ENCODE data around the gene G6PC1.
"Not testable (repeated sequence)": the region's sequence is repeated elsewhere in the genome, so short reads cannot be mapped to it uniquely, and the experiment has no call there.

G6PC1 gene

DNA sequence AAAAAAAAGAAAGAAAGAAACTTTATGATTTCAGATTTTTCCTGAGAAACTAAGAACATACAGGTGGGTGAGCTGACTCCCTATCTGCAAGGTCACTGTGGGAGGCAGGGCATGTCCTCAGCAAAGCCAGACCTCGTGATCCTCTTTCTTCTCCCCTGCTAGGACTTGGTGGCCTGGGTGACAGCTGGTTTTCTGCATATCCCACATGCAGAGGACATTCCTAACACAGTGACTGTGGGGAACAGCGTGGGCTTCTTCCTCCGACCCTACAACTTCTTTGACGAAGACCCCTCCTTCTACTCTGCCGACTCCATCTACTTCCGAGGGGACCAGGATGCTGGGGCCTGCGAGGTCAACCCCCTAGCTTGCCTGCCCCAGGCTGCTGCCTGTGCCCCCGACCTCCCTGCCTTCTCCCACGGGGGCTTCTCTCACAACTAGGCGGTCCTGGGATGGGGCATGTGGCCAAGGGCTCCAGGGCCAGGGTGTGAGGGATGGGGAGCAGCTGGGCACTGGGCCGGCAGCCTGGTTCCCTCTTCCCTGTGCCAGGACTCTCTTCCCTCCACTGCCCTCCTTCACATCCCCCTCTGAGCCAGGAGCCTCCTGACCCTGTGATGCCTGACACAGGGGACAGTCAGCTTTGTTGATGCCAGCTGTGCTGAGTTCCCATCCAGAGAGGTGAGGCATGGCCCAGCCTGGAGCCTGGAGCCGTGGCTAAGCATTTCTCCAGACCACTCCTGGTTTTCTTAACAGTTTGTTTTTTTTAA lies 26.5 kb upstream of the G6PC1 start:
- DNase-seq, result not testable (repeated sequence)

DNA sequence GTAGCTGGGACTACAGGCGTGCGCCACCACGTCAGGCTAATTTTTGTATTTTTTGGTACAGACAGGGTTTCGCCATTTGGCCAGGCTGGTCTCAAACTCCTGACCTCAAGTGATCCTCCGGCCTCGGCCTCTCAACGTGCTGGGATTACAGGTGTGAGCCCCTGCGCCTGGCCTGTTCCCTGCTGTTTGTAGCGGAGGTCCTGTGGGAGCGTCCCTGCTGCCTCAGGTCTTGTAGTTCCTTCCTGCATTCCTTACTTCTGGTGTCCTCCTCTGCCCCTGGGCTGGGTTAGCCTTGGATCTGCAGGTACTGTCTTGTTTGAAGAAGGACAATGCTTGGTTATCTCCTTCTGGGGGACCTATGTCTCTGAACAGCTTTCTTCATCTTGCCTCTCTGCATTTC lies 23.6 kb upstream of the G6PC1 start:
- DNase-seq, result no peak

- no peak for DNase-seq
Measured at GRCh38 chr17:42878123-42878880, 22.3 kb upstream of the G6PC1 start.

GRCh38 chr17:42878924-42879595 lies 21.5 kb upstream of the G6PC1 start:
- DNase-seq, result no peak

DNA sequence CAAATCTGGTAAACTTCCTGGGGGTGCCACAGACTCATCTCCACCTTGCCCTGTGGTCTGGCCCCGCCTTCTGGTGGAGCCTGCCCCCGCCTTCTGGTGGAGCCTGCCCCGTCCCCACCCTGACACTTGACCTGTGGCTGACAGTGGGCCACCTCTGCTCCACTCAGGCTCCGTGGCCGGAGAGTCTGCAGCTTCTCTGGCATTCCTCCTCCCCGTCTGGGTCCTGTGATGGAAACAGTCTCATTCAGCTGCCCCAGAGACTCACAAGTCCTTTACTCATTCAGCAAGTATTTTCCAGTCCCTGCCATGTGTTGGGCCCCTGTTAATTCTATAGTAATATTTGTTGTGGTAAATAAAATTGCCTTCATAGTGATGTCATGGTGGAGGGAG lies 21.0 kb upstream of the G6PC1 start:
- DNase-seq, result no peak

DNA sequence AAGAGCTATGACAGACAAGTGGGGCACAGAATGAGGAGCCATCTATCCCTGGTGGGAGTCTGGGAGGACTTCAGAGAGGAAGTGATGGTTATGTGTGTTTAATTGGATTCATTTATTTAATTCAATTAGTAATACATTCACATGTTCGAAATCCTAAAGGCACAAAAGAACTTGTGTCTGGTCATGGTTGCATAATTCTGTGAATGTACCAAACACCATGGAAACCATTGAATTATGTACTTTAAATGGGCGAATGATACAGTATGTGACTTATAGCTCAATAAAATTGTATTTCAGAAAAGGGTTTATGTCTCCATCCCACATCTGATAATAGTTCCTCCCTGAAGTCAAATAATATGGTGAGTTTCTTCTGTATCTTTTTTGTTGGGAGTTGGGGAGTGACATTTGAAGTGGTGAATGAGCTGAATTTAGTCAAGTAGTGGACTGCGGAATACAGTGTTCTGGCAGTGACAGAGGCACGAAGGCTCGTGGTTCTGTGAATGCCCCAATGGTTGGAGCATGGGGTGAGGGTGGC lies 19.8 kb upstream of the G6PC1 start:
- no peak for DNase-seq

DNA sequence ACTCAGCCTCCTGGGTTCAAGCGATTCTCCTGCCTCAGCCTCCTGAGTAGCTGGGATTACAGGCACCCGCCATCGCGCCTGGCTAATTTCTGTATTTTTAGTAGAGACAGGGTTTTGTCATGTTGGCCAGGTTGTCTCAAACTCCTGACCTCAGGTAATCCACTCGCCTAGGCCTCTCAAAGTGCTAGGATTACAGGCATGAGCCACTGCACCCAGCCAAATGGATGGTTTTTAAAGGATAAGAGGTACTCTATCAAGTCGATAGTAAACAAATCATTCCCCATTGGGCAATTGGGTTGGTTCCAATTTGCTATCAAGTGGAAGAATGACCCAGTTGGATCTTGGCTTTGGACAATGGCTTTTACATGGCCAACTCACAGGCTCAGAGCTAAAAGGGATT lies 18.9 kb upstream of the G6PC1 start:
- not testable (repeated sequence) for DNase-seq

GRCh38 chr17:42882166-42882565 lies 18.4 kb upstream of the G6PC1 start:
- no peak for DNase-seq

- no peak for DNase-seq
Measured at GRCh38 chr17:42883802-42884558, 16.6 kb upstream of the G6PC1 start.

GRCh38 chr17:42885806-42886205 lies 14.8 kb upstream of the G6PC1 start:
- not testable (repeated sequence) for DNase-seq

DNA sequence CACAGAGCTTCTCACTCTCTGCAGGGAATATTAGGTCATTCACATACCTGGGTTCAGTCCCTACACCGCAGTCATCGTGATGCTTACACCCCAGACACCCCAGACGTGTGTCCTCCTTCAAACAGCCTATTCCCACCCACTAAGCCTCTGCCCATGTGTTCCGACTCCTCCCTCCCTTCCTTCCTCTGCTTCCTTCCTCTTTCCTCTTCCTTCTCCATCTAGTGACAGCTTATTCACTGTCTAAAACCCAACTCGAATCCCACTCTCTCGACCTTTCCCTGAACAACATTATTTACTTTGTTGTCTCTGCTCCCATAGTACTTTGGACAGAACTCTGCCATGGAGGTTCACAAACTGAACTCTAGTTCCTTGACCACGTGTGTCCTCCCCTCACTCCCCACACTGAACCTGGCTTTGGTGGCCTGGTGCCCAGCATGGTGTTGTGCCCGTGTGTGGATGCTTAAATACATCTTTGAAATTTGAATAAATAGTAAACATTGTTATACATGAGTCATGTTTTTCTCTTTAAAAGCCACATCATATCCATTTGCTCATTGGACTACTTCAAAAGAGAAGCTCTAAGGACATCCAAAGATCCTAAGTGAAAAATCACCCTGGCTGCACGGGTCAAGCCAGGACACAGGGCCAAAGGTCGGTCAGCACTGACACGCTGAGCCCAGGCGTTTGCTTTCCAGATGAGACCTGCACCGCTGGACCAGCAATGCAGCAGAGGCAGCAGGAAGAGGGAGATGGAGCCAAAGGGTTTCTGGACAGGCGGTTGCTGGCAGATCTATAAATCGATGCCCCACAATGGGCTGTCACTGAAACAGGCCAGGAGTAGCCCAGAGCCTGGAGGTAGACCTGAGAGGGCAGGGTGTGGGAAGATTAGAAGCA lies 14.1 kb upstream of the G6PC1 start:
- no peak for DNase-seq

- no peak for DNase-seq
Measured at GRCh38 chr17:42889809-42890208, 10.8 kb upstream of the G6PC1 start.

DNA sequence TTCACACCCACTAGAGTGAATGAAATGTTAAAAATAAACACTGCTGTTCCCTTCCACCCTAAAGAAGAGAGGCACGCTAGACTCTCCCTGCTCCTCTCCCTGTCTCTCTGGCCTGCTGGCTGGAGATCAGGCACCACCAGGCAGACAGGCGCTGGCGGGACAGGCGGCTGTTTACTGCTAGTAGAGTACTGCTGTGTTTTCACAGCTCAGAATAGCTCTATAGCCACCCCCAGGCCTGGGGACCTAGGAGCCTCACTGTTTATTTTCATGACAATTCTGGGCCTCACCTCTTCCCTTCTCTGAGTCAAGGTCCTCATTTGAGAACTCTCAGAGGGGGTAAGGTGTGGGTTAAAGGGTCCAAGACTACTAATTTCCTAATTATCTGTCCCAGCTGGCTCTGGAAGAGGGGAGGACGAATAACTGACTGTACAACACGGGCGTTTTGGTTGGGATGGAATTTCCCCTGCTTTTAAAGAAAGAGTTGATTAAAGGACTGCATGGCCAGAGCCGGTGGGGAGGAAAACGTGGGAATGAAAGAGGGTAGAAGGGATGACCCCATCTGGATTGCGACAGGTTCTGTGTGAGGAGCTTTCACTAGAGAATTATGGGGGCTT lies 9.0 kb upstream of the G6PC1 start:
- DNase-seq, result no peak

DNA sequence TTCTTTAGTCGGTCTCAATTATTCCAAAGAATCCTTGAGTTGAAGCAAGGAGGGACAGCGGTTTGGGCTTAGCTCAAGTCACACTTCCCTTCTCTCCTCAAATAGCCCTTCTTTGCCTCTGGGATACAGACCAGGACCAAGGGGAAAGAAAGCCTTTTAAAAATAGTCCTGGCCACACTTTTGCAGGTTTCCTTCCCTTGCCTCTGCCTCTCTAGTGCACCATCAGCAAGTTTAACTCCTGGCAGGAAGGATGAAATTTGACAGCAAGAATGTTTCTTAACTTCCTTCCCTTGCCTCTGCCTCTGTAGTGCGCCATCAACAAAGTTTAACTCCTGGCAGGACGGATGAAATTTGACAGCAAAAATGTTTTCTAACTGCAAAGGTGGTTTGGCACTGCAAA lies 7.2 kb upstream of the G6PC1 start:
- no peak for DNase-seq

DNA sequence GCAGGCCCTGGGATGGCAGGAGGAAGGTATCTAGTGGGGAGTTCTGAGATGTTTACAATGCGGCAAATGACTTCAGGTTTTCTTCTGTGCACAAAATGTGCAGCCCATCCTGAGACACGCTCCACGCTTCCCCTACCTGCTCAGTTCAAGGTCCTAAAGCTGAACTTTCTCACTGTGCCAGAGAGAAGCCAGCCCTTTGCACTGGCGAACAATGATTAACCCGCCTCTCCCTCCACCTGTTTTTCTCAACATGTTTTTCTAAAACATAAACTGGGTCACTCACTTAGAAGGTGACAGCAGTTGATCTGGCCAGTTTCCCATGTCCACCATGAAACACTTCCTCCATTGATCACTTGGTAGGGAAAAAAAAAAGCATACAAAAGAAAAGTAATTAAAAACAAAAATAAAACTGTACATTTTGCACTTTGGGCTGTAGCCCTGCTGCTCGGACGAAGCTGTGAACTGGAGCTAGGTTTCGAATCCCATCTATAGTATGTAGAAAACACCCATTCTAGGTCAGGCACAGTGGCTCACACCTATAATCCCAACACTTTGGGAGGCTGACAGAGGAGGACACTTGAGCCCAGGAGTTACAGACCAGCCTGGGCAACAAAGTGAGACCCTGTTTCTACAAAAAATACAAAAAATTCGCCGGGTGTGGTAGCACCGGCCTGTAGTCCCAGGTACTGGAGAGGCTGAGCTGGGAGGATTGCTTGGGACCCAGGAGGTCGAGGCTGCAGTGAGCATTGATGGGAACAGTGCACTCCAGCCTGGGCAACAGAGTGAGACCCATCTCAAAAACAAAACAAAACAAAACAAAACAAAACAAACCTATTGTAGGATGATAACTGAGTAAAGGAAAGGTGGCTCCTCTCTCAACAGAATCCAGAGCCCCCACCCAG lies 6.1 kb upstream of the G6PC1 start:
- DNase-seq, result no peak

DNA sequence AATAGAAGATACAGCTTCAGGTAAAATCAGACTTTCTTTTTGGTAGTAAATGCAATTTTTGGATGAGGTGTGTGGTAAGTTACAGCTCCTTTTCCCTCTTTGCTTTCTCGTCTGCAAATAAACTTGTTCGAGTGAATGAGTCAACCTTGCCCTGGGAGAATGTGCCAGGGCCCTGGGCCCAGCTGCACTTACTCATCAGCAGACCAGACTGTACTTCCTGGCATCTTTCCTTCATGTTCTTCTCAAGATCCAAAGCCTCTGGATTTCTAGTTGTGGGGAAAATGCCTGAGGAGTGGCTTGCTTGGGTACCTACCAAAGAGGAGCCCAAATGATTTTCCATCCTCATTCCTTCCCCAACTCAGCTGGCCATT lies 5.4 kb upstream of the G6PC1 start:
- DNase-seq, result no peak

- DNase-seq, result no peak
Measured at GRCh38 chr17:42898147-42898811, 2.3 kb upstream of the G6PC1 start.

GRCh38 chr17:42899981-42900380 lies 618 bp upstream of the G6PC1 start:
- not testable (repeated sequence) for DNase-seq

- DNase-seq, result no peak
Measured at GRCh38 chr17:42901535-42902229, 1.1 kb downstream of the G6PC1 start.
